Sigmoid colon (tissue), 4 donors: ENCODE data around the gene MYL4.

Source experiments
- EP300 ChIP-seq, 4 donors: sonication (generic); formaldehyde crosslinking; IDR thresholded peaks; one replicate each; pipeline ENCODE4 v1.6.1; 2017; ENCODE audit warnings: antibody characterized with exemption in 4 of 4
- POLR2A ChIP-seq, 2 donors: fragments of 450-650 bp; IDR thresholded peaks; one replicate each; pipeline ENCODE4 v1.6.1; 2016; ENCODE audit warnings: antibody characterized with exemption in 2 of 2, mild to moderate bottlenecking in 2 of 2, moderate library complexity in 2 of 2
- POLR2AphosphoS5 ChIP-seq, 4 donors: sonication (generic); formaldehyde crosslinking; IDR thresholded peaks; one replicate each; pipeline ENCODE4 v1.6.1; 2017; ENCODE audit warnings: antibody characterized with exemption in 4 of 4
- TF ChIP-seq, protein P1 (sequence below), 4 experiments: fragments of 450-650 bp in 3 of 4; fragments of 200-600 bp in 1 of 4; IDR thresholded peaks; one replicate each; pipeline ENCODE4 v1.5.1; 2016 to 2019; ENCODE audit warnings: antibody characterized with exemption in 4 of 4, mild to moderate bottlenecking in 3 of 4, moderate library complexity in 2 of 4

DNA sequence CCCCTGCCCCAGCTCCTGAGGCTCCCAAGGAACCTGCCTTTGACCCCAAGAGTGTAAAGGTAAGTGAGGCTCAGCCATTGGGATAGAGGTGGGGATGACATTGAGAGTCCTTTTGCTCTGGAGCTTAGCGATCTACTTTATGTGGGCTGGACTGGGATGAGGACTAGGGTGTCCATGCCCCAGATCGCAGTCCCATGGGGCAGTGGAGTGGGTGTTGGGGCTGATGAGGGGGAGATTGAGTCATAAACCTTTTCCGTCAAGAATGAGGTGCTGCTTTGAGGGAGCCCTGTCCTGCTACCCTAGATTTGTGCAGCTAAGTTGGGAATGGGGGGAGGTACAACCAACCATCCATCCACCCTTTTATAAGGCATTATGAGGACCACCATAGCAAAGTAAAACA lies 351 bp downstream of the MYL4 start:
- TF ChIP-seq, protein P1, sequence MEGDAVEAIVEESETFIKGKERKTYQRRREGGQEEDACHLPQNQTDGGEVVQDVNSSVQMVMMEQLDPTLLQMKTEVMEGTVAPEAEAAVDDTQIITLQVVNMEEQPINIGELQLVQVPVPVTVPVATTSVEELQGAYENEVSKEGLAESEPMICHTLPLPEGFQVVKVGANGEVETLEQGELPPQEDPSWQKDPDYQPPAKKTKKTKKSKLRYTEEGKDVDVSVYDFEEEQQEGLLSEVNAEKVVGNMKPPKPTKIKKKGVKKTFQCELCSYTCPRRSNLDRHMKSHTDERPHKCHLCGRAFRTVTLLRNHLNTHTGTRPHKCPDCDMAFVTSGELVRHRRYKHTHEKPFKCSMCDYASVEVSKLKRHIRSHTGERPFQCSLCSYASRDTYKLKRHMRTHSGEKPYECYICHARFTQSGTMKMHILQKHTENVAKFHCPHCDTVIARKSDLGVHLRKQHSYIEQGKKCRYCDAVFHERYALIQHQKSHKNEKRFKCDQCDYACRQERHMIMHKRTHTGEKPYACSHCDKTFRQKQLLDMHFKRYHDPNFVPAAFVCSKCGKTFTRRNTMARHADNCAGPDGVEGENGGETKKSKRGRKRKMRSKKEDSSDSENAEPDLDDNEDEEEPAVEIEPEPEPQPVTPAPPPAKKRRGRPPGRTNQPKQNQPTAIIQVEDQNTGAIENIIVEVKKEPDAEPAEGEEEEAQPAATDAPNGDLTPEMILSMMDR (IDR thresholded peaks at IDR 0.05) = no peak
- TF ChIP-seq POLR2A (IDR thresholded peaks at IDR 0.05) = no peak
- no peak for TF ChIP-seq POLR2AphosphoS5 (IDR thresholded peaks at IDR 0.05)
- TF ChIP-seq EP300 (IDR thresholded peaks at IDR 0.05) = no peak
